Measurements from ENCODE around the gene FXYD6.

GRCh38 chr11:117816846-117817367, 59.6 kb downstream of the FXYD6 start:
- TF ChIP-seq CTCF (IDR thresholded peaks at IDR 0.05; ENCODE audit: insufficient read depth, low read length): no peak
- TF ChIP-seq REST (IDR thresholded peaks at IDR 0.05; ENCODE audit: insufficient replicate concordance, low read depth): no peak
